DND-41 (cell line): Measurements from ENCODE around the gene IGSF22.
A peak's percentile ranks its signal among the peaks of the same experiment; 100 is the strongest.

Experiments
- ATAC-seq: fragments of 200-7000 bp; cut with Tn5 transposase; 3 replicates; pipeline ENCODE4 v1.9.1; 2021; ENCODE audit warnings: low read depth; ENCODE audit not compliant: insufficient read depth
- DNase-seq: peaks from one replicate; pipeline ENCODE4 v3.0.0-alpha.2; 2020
- H2AFZ ChIP-seq: 2 replicates; pipeline ENCODE4 v1.6.0; 2012; ENCODE audit warnings: low read depth, low read length
- H3K27ac ChIP-seq: 2 replicates; pipeline ENCODE4 v1.5.1; 2012; ENCODE audit warnings: low read length, inconsistent platforms
- H3K27me3 ChIP-seq: fragments of 200-600 bp; sonication (generic); 2 replicates; pipeline ENCODE4 v1.6.0; 2012; ENCODE audit warnings: low read length, mild to moderate bottlenecking, inconsistent platforms; ENCODE audit not compliant: insufficient read depth, poor library complexity
- H3K36me3 ChIP-seq: 2 replicates; pipeline ENCODE4 v1.5.1; 2012; ENCODE audit warnings: low read length, inconsistent platforms; ENCODE audit not compliant: insufficient read depth
- H3K4me1 ChIP-seq: 2 replicates; pipeline ENCODE4 v1.5.1; 2012; ENCODE audit warnings: mild to moderate bottlenecking, low read length; ENCODE audit not compliant: insufficient read depth
- H3K4me2 ChIP-seq: 2 replicates; pipeline ENCODE4 v1.6.0; 2012; ENCODE audit warnings: mild to moderate bottlenecking, moderate library complexity, low read length, inconsistent platforms; ENCODE audit not compliant: insufficient read depth
- H3K4me3 ChIP-seq, 2 experiments: fragments of 200-600 bp in 1 of 2; shearing (Covaris generic) in 1 of 2; 2 replicates each; pipeline ENCODE4 v1.5.1; 2012 to 2016; ENCODE audit warnings: inconsistent platforms in 2 of 2, low read length in 2 of 2, mild to moderate bottlenecking in 2 of 2, low read depth in 1 of 2, moderate library complexity in 1 of 2
- H3K79me2 ChIP-seq: 2 replicates; pipeline ENCODE4 v1.6.0; 2012; ENCODE audit warnings: low read length, inconsistent platforms; ENCODE audit not compliant: insufficient read depth
- H3K9ac ChIP-seq: 2 replicates; pipeline ENCODE4 v1.6.0; 2012; ENCODE audit warnings: low read depth, mild to moderate bottlenecking, inconsistent platforms, low read length, moderate library complexity
- H3K9me3 ChIP-seq: 2 replicates; pipeline ENCODE4 v1.5.1; 2012; ENCODE audit warnings: low read length, moderate library complexity, mild to moderate bottlenecking, inconsistent platforms; ENCODE audit not compliant: insufficient read depth, severe bottlenecking
- H4K20me1 ChIP-seq: 2 replicates; pipeline ENCODE4 v1.6.0; 2012; ENCODE audit warnings: low read length; ENCODE audit not compliant: insufficient read depth
- EZH2 ChIP-seq: IDR thresholded peaks from 3 replicates; pipeline ENCODE4 v1.6.1; 2012; ENCODE audit warnings: borderline replicate concordance, low read depth, mild to moderate bottlenecking, moderate library complexity, low read length, inconsistent platforms; ENCODE audit not compliant: severe bottlenecking
- TF ChIP-seq, protein P1 (sequence below): IDR thresholded peaks from 2 replicates; pipeline ENCODE4 v1.5.1; 2012; ENCODE audit warnings: borderline replicate concordance, low read length, moderate library complexity, mild to moderate bottlenecking; ENCODE audit not compliant: poor library complexity, severe bottlenecking; ENCODE audit errors: extremely low read depth

The IGSF22 gene

DNA sequence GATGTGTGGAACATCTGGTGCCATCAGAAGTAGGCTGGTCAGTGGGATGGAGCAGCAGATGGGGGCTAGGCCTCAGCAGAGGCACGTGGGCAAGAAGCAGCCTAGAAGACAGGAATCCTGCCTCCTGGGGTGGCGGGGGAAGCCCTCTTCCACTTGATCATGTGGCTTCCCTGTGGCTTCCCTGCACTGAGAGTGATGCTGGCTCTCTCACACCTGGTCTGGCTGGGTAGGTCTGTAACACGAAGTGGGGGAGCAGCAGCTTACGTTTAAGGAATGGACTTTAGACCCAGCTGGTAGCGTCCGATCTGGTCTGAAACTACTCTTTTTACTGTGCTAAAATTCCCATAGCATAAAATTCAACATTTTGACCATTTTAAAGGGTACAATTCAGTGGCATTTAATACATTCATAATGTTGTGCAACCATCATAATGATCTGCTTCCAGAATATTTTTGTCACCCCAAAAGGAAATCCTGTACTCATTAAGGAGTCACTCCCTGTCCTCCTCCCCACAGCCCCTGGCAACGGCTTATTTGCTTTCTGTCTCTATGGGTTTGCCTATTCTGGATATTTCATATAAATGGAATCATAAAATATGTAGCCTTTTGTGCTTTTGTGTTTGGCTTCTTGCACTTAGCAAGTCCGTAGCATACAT, 43.9 kb upstream of the IGSF22 start:
- no peak overlapping the region for H3K4me2 ChIP-seq
- TF ChIP-seq, protein P1, sequence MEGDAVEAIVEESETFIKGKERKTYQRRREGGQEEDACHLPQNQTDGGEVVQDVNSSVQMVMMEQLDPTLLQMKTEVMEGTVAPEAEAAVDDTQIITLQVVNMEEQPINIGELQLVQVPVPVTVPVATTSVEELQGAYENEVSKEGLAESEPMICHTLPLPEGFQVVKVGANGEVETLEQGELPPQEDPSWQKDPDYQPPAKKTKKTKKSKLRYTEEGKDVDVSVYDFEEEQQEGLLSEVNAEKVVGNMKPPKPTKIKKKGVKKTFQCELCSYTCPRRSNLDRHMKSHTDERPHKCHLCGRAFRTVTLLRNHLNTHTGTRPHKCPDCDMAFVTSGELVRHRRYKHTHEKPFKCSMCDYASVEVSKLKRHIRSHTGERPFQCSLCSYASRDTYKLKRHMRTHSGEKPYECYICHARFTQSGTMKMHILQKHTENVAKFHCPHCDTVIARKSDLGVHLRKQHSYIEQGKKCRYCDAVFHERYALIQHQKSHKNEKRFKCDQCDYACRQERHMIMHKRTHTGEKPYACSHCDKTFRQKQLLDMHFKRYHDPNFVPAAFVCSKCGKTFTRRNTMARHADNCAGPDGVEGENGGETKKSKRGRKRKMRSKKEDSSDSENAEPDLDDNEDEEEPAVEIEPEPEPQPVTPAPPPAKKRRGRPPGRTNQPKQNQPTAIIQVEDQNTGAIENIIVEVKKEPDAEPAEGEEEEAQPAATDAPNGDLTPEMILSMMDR = no peak
- no peak for TF ChIP-seq EZH2
- no peaks in the 10 kb centered on the region for H3K36me3 ChIP-seq
- H3K4me1 ChIP-seq = no peaks in the 10 kb centered on the region
- ATAC-seq (0 out of 3 replicates have a peak, but pooled peaks have one; percentile 19), DNase-seq (no peak)
- H3K27ac ChIP-seq = no peak overlapping the region
- H4K20me1 ChIP-seq = peaks cover 5% of the 10 kb centered on the region; the same call in 1 of the 2 replicates
- no peaks in the 10 kb centered on the region for H3K27me3 ChIP-seq
- no peak overlapping the region for H2AFZ ChIP-seq
- H3K9me3 ChIP-seq = no peaks in the 10 kb centered on the region
- no peak overlapping the region for H3K4me3 ChIP-seq
- no peaks in the 10 kb centered on the region for H3K79me2 ChIP-seq
- H3K9ac ChIP-seq = no peak overlapping the region

DNA sequence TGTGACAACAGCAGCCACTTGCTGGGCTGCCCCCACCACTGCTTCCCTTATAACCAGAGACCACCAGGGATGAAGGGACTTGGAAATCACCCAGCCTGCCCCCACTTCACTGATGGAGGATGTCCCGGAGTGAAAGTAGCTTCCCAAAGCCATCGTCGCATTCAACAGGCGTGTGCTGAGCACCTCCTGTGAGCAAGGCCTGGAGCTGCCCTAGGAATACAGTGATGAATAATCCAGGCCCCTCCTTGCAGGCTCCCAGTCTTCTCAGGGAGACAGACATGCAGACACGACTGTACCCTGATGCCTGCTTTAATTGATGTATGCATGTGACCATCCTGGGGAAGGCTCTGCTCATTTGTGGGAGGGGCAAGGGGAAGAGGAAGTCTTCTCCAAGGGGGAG, 43.0 kb upstream of the IGSF22 start:
- H4K20me1 ChIP-seq = peaks cover 5% of the 10 kb centered on the region; the same call in 1 of the 2 replicates
- DNase-seq = no peak
- no peak overlapping the region for H3K27ac ChIP-seq
- no peak overlapping the region for H3K4me3 ChIP-seq
- TF ChIP-seq, protein P1 = no peak
- no peak for TF ChIP-seq EZH2
- no peak overlapping the region for H3K9ac ChIP-seq
- no peak overlapping the region for H3K4me2 ChIP-seq
- no peaks in the 10 kb centered on the region for H3K9me3 ChIP-seq
- H2AFZ ChIP-seq = no peak overlapping the region
- H3K79me2 ChIP-seq = no peaks in the 10 kb centered on the region
- no peak for ATAC-seq
- H3K36me3 ChIP-seq = no peaks in the 10 kb centered on the region
- H3K4me1 ChIP-seq = no peaks in the 10 kb centered on the region
- H3K27me3 ChIP-seq = no peaks in the 10 kb centered on the region

- Histone ChIP-seq H3K9me3 (no peaks in the 10 kb centered on the region), H3K79me2 (no peaks in the 10 kb centered on the region), H3K4me1 (no peaks in the 10 kb centered on the region), H3K36me3 (no peaks in the 10 kb centered on the region), H3K27me3 (no peaks in the 10 kb centered on the region), H3K4me3 (no peak overlapping the region), H2AFZ (no peak overlapping the region), H3K27ac (no peak overlapping the region), H3K9ac (no peak overlapping the region), H3K4me2 (no peak overlapping the region), H4K20me1 (peaks cover 5% of the 10 kb centered on the region; the same call in 1 of the 2 replicates)
- no peak for ATAC-seq
- no peak for TF ChIP-seq EZH2
- TF ChIP-seq, protein P1 = no peak
- DNase-seq = no peak
These were observed 42.5 kb upstream of the IGSF22 start for GRCh38 chr11:18768472-18768901.

DNA sequence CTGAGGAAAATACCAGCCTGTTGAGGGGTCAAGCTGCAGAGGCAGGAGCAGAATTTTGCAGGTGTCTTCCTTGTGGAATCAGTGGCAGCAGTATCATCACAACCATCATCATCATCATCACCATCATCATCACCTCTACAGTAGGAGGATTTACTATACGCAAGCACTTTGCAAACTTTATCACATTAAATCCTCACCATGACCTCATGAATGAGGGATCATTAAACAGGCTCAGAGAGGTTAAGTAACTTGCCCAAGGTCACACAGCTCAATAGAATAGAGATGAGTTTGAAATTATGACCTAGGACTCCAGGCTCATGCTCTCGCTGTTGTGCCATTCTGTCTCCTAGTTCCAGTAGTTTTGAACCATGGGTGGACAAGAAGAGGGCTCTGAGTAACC, 40.0 kb upstream of the IGSF22 start:
- ATAC-seq (no peak), DNase-seq (no peak)
- 0 out of 2 replicates have a peak, but pooled peaks cover 1% of the 10 kb centered on the region for H4K20me1 ChIP-seq
- H3K9ac ChIP-seq = no peak overlapping the region
- H3K4me1 ChIP-seq = no peaks in the 10 kb centered on the region
- H3K79me2 ChIP-seq = no peaks in the 10 kb centered on the region
- H3K27ac ChIP-seq = no peak overlapping the region
- no peak overlapping the region for H2AFZ ChIP-seq
- H3K36me3 ChIP-seq = no peaks in the 10 kb centered on the region
- TF ChIP-seq, protein P1 = no peak
- TF ChIP-seq EZH2 = no peak
- no peaks in the 10 kb centered on the region for H3K9me3 ChIP-seq
- H3K4me3 ChIP-seq = no peak overlapping the region
- no peak overlapping the region for H3K4me2 ChIP-seq
- no peaks in the 10 kb centered on the region for H3K27me3 ChIP-seq
